Heart left ventricle (tissue), 13 donors: ENCODE data around the gene CXCL1.

Experiments used
- POLR2A ChIP-seq, 2 donors: fragments of 450-650 bp; IDR thresholded peaks; one replicate each; pipeline ENCODE4 v1.6.1; 2017; ENCODE audit warnings: antibody characterized with exemption in 2 of 2, mild to moderate bottlenecking in 2 of 2, moderate library complexity in 2 of 2
- TF ChIP-seq, protein P1 (sequence below), 12 donors: fragments of 200-600 bp; sonication (generic) in 4 of 12; IDR thresholded peaks; one replicate each; pipeline versions ENCODE4 v1.5.0 to v1.8.0; 2018 to 2022; ENCODE audit warnings: antibody characterized with exemption in 12 of 12, mild to moderate bottlenecking in 5 of 12
- donor health status: ischemic (EF 13 %, LVEDD 7.1; RV severe dilation, severe dysfunction).
- donor health status: DM: no; HTN: yes; CAD: no.
- donor health status: DM: no; HTN: no; CAD: no.
- donor health status: ischemic (EF 25% LVEDD 6.9; RV normal size, moderate dysfunction).
- donor health status: ischemic (EF 25% LVEDD 5.7; RV mildly dilated, moderate dysfunction).
- donor health status: ischemic (EF 35%, LVEDD 5.7; RV mildly dilated, moderate dysfunction).
- donor health status: nonischemic (EF 11% LVEDD 7.7; RV severe dilation, severe dysfunction).
- donor health status: DM: yes; HTN: yes; CAD: no.
- donor health status: PGD.
- donor health status: ischemic (EF 29% LVEDD 5.4; RV normal size, mild dysfunction).
- donor health status: nonischemic (EF 23%, LVEDD 6.1; RV moderate dilation, normal function).

GRCh38 chr4:73853246-73853704, 15.9 kb upstream of the CXCL1 start, which contains the start of gene PF4V1:
- TF ChIP-seq, protein P1, sequence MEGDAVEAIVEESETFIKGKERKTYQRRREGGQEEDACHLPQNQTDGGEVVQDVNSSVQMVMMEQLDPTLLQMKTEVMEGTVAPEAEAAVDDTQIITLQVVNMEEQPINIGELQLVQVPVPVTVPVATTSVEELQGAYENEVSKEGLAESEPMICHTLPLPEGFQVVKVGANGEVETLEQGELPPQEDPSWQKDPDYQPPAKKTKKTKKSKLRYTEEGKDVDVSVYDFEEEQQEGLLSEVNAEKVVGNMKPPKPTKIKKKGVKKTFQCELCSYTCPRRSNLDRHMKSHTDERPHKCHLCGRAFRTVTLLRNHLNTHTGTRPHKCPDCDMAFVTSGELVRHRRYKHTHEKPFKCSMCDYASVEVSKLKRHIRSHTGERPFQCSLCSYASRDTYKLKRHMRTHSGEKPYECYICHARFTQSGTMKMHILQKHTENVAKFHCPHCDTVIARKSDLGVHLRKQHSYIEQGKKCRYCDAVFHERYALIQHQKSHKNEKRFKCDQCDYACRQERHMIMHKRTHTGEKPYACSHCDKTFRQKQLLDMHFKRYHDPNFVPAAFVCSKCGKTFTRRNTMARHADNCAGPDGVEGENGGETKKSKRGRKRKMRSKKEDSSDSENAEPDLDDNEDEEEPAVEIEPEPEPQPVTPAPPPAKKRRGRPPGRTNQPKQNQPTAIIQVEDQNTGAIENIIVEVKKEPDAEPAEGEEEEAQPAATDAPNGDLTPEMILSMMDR (IDR thresholded peaks at IDR 0.05), result no peak
- TF ChIP-seq POLR2A (IDR thresholded peaks at IDR 0.05), result no peak
